Activated CD8-positive, alpha-beta memory T cell treated with anti-CD3 and anti-CD28 coated beads for 24 hours (primary cell): Measurements from ENCODE around the gene HCN4.

Experiments
- DNase-seq: peaks from one replicate; pipeline ENCODE4 v3.0.0-alpha.2; 2020

Gene HCN4

GRCh38 chr15:73375755-73376305 is 7.1 kb upstream of the HCN4 start:
- DNase-seq: no peak

- DNase-seq: no peak
These were observed 6.3 kb upstream of the HCN4 start for GRCh38 chr15:73375012-73375411.

- DNase-seq: no peak
These were observed 5.8 kb upstream of the HCN4 start for GRCh38 chr15:73374604-73375003.

- no peak for DNase-seq
These were observed 4.5 kb upstream of the HCN4 start for GRCh38 chr15:73373221-73373620.

GRCh38 chr15:73371812-73372211 is 3.1 kb upstream of the HCN4 start:
- DNase-seq: no peak

- no peak for DNase-seq
These were observed 1.4 kb upstream of the HCN4 start for GRCh38 chr15:73370151-73370550.

- no peak for DNase-seq
These were observed 466 bp upstream of the HCN4 start for GRCh38 chr15:73369154-73369694.

GRCh38 chr15:73367624-73368300 is 996 bp downstream of the HCN4 start:
- DNase-seq: no peak

GRCh38 chr15:73366766-73367623 is 1.8 kb downstream of the HCN4 start:
- no peak for DNase-seq

- no peak for DNase-seq
These were observed 4.7 kb downstream of the HCN4 start for GRCh38 chr15:73364070-73364469.

GRCh38 chr15:73362900-73363299 is 5.9 kb downstream of the HCN4 start:
- no peak for DNase-seq

GRCh38 chr15:73361337-73361736 is 7.4 kb downstream of the HCN4 start:
- no peak for DNase-seq

GRCh38 chr15:73359651-73360050 is 9.1 kb downstream of the HCN4 start:
- no peak for DNase-seq

GRCh38 chr15:73357999-73358665 is 10.6 kb downstream of the HCN4 start:
- DNase-seq: no peak

- no peak for DNase-seq
These were observed 13.0 kb downstream of the HCN4 start for GRCh38 chr15:73355612-73356265.

- no peak for DNase-seq
These were observed 14.5 kb downstream of the HCN4 start for GRCh38 chr15:73354241-73354640.

GRCh38 chr15:73353734-73354133 is 15.0 kb downstream of the HCN4 start:
- no peak for DNase-seq

- DNase-seq: no peak
These were observed 16.7 kb downstream of the HCN4 start for GRCh38 chr15:73352082-73352481.

GRCh38 chr15:73349191-73349590 is 19.6 kb downstream of the HCN4 start:
- no peak for DNase-seq

- DNase-seq: peak; percentile 78
These were observed 21.9 kb downstream of the HCN4 start for GRCh38 chr15:73346735-73347312.

GRCh38 chr15:73345658-73346057 is 23.1 kb downstream of the HCN4 start:
- DNase-seq: no peak

GRCh38 chr15:73344056-73344455 is 24.7 kb downstream of the HCN4 start:
- DNase-seq: no peak
